ENCODE data around the gene HDAC4.

DNA sequence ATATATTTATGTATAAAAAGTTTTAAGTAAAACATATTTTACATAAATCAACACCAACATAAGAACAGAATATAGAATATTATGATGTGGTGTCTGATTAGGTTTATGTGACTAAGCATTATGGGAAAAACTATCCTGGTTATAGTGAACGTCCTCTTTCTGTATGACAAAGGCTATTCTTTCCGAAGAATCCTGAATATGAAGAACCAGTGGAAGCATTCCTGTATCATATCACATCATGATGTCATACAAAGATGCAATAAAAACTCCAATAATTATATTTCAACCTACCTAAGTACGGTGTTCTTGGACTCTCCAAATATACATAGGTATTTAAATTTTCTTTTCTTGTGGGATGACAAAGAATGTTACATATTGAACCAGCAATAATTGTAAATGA lies 37.5 kb upstream of the HDAC4 start:
- TF ChIP-seq, protein P1, sequence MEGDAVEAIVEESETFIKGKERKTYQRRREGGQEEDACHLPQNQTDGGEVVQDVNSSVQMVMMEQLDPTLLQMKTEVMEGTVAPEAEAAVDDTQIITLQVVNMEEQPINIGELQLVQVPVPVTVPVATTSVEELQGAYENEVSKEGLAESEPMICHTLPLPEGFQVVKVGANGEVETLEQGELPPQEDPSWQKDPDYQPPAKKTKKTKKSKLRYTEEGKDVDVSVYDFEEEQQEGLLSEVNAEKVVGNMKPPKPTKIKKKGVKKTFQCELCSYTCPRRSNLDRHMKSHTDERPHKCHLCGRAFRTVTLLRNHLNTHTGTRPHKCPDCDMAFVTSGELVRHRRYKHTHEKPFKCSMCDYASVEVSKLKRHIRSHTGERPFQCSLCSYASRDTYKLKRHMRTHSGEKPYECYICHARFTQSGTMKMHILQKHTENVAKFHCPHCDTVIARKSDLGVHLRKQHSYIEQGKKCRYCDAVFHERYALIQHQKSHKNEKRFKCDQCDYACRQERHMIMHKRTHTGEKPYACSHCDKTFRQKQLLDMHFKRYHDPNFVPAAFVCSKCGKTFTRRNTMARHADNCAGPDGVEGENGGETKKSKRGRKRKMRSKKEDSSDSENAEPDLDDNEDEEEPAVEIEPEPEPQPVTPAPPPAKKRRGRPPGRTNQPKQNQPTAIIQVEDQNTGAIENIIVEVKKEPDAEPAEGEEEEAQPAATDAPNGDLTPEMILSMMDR (IDR thresholded peaks at IDR 0.05) = no peak
- TF ChIP-seq POLR2A (IDR thresholded peaks at IDR 0.05) (no peak), EP300 (IDR thresholded peaks at IDR 0.05) (no peak)
